A204.1 (cell line): Measurements from ENCODE around the gene TTLL5.

Experiments used
- FAIRE-seq: peaks from 2 replicates; lab custom pipeline; 2012; peaks lifted over from hg19 to GRCh38; lab: Jason Lieb, UNC

The TTLL5 gene

GRCh38 chr14:75971509-75971908, 310.5 kb downstream of the TTLL5 start:
- no peak for FAIRE-seq

- no peak for FAIRE-seq
Measured at GRCh38 chr14:75972801-75973421, 311.9 kb downstream of the TTLL5 start.

GRCh38 chr14:75976826-75977581, 316.0 kb downstream of the TTLL5 start:
- FAIRE-seq: no peak

- no peak for FAIRE-seq
Measured at GRCh38 chr14:75977582-75977943, 316.5 kb downstream of the TTLL5 start.

GRCh38 chr14:75978249-75978731, 317.2 kb downstream of the TTLL5 start:
- FAIRE-seq: no peak

GRCh38 chr14:75979071-75979571, 318.1 kb downstream of the TTLL5 start:
- FAIRE-seq: no peak

DNA sequence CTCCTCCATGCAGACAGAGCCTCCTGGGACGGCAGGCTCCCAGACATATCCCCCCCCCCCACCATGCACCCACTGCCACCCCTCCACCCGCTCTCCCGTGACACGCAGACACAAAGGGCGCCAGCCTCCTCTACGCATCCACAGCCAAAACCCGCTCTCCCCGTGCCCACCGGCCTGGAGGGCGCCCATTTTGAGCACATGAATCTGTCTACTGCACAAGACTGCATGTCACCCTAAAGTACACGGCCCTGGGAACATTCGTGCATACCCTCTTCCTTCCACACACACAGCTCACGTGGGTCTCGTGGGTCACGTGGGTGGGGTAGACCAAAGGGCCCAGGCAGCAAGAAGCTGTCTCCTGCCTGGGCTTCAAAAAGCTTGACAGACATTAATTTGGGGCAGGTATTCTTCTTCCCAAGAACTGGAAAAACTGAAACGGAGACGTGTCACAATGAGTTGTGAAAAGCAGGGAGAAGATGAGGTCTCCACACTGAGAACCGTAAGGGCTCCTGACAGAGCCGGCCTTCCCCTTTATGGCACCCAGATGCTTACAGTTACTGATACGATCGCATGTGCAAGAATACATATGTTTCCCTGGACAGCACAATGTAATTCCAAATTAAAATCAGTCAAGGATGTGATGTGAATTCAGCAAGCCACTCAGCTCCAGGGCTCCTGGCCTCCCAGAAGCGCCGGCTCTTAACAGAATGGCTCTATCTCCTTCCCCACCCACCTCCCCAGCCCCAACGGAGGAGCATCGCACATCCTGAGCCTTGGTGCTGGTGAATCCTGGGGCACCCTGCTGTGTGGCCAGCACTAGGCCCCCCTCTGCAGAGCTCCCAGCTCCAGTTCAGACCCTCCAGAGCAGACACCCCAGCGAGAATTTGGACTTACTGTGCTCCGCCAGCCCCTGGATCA, 318.9 kb downstream of the TTLL5 start:
- FAIRE-seq: no peak

- no peak for FAIRE-seq
Measured at GRCh38 chr14:75980856-75981255, 319.8 kb downstream of the TTLL5 start.

DNA sequence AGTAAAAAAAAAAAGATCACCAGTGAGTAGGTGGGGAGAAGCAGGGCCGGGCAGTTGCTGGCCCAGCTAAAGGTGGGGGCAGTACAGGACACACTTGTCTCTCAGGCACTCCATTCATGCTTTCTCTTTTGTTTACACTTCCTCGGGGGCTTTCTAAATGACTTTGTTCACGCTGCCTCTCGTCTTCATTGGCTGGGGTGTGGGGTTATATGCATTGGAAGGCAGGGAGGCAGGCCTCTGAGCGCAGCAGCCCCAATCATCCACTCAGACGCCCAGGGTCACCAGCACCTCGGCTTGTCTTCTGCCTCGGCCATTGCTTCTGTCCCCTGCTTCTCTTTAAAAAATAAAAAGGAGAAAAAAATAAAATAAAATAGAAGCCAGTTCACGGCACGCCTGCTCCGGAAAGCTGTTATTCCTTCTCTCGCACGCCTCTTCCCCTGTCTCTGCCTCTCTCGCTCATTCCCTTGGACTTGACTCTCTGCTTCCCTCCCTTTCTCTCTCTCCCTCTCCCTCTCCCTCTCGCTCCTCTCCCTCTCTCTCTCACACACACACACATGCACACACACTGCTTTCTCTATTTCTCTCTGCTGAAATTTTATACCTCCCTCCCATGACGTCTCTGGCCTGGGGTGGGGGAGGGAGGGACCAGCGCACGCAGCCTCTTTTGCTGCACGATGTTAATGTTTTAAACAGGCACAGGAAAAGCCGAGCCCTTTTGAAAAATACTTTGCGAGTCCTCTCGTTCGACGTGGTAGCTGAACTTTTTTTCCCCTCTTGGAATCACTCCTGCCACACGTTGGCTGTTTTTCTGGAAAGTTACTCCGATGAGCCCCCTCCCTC, 320.6 kb downstream of the TTLL5 start, which contains the start of gene TGFB3:
Gene TGFB3 (minus strand): TSS at position 570 of the 840 bp plus-strand sequence. CDS start 1,102 bp downstream, outside the sequence.
- FAIRE-seq: no peak

DNA sequence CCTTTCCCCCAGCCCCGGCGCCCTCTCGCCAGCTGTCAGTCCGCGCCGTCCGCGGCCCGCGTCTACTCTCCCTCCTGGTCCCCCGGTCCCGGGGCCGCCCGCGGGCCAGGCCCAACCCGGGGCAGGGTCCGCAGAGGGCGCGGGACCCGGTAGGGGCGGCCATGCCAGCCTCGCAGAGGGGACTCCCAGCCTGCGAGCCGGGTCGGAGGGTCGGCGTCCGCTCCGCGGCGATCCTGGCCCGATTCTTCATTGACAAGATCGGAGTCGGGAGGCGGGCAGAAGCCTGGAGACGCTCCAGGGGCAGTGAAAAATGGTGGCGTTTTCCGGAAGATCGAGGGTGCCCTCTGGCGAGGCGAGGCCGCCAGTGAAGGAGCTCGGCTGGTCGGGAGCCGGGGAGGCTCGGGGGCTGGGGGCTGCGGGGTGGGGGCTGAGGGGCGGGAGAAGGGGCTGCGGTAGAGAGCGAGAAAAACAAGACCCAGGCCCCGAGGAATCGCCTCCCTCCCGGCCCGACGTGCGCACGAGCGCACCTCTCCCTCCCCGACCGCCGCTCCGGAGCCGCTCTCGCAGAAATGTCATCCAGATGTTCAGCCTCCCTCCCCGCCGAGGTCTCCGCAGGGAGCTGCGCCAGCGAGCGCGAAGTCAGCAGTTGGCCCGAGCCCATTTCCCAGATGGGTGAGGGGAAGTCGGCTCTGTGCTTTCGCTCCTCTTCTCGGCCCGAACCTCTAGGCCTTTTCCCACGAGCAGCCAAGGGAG, 321.4 kb downstream of the TTLL5 start:
- no peak for FAIRE-seq

DNA sequence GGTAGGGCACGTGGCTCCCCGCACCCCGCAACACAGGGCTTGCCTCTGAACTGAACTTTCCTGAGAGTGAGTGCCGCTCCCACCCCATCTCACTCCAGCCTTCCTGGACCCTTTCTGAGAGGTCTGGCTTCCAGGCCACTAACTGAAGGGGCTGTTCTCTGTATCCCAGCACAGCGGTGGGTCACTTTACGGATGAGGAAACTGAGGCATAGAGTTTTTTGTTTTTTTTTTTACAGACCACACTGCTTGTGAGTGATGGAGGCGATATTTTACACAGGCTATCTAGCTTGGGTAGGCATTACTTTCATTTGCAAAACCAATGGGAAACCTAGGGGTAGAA, 321.9 kb downstream of the TTLL5 start:
- no peak for FAIRE-seq

- FAIRE-seq: no peak
Measured at GRCh38 chr14:75984674-75985073, 323.6 kb downstream of the TTLL5 start.

DNA sequence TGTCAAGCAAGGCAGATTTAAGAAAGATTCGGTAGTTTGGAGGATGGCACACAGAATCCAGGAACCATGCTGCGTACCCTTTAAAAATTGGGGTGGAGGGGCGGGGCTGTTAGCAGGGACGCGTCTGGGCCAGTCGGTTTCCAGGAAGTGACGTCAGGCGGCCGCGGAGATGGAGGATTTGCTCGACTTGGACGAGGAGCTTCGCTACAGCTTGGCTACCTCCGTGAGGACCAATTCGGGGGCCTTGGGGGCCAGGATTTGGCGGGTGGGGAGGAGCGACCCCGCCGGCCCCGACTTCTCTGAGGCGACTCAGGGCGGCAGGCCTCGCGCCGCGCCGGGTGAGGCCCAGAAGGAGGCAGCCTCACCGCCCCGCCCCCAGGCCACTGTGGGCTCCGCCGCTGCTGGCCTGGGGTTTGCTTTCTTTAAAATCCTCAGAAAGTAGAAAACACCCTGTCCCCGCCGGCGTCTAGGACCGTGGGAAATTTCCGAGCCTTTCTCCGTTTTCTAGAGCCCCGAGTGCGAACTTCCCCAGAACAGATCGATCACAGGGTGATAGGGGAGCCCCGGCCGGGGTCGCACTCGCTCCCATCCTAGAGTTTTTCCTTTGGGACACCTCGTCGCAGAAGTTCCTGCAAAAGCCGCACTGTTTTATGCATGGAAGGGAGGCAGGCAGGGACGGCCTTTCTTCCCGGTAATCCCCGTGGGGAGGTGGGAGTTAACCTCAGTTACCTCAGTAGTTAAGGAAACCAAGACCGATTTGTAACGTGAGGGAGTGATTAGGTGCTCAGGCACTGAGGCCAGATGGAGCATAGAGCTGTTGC, 324.8 kb downstream of the TTLL5 start, which contains the start of gene IFT43:
Gene IFT43 (plus strand): TSS at position 146 of the 821 bp plus-strand sequence. CDS start 24 bp downstream, at position 170.
- FAIRE-seq: no peak

DNA sequence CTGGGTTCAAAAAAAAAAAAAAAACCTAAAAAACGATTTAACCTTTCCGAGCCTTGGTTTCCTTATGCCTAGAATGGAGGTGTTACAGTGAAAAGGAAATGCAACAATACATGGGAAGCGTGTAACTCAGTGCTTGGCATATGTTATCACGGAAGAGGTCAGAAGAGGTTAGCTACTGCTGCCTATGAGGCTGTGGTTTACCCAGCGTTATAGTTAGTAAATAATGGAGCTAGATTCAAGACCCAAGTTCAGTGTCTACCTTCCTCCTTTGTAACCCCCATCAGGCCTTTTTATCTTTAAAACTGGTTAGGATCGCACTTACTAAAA, 325.4 kb downstream of the TTLL5 start:
- FAIRE-seq: no peak

- FAIRE-seq: no peak
Measured at GRCh38 chr14:75987201-75987970, 326.3 kb downstream of the TTLL5 start.

DNA sequence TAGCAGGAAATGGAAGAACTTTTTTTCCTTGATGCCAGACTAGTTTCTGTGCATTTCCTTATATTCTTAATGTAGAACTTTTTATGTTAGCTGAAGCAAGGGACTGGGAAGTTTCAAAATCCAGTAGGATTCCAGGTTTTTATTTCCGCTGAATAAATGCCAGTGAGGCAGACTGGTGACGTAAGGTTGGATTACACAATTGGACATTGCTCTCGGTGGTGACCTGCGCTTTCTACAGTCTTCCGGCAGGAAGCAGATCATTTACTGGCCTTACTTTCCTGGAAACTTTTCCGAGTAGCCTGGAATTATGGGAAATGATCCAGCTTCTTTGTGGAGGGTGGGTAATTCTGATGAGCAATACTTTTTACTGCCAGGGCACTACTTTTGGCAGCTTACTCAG, 328.1 kb downstream of the TTLL5 start:
- no peak for FAIRE-seq

GRCh38 chr14:75990297-75990696, 329.3 kb downstream of the TTLL5 start:
- FAIRE-seq: no peak

DNA sequence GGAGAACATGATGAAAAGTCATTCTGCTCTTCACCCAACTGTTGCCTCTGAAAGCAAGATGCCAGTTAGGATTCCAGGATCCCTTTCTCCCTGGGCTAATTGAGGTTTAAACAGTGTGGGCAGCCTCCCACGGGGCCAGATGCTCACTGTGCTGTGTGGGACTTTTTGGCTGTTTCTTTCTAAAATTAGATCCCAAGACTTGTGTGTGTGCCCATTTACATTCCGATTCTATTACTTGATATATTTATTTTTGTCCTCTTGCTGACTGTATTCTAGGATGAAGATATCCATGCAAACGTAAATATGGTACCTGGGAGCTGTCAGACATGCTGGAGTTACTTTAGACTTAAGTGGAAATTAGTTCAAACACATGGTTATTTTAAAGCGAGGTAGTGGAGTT, 330.7 kb downstream of the TTLL5 start:
- FAIRE-seq: no peak

- no peak for FAIRE-seq
Measured at GRCh38 chr14:75993567-75994041, 332.6 kb downstream of the TTLL5 start.
